GM19468 (cell line): Measurements from ENCODE around the gene IL1RAPL1.

ENCODE experiments used
- ATAC-seq: cut with Tn5 transposase; IDR thresholded peaks from one replicate; pipeline ENCODE4 v1.9.1; 2021; ENCODE audit warnings: mild to moderate bottlenecking, moderate library complexity, moderate number of reproducible peaks; ENCODE audit not compliant: unreplicated experiment; ENCODE audit errors: extremely low read depth

The IL1RAPL1 gene

GRCh38 chrX:29911673-29912072 lies 1324.4 kb downstream of the IL1RAPL1 start:
- ATAC-seq, result no peak

- no peak for ATAC-seq
Observed at GRCh38 chrX:29913647-29914046, 1326.4 kb downstream of the IL1RAPL1 start.

- ATAC-seq, result no peak
Observed at GRCh38 chrX:29922607-29923006, 1335.4 kb downstream of the IL1RAPL1 start.

GRCh38 chrX:29926056-29926455 lies 1338.8 kb downstream of the IL1RAPL1 start:
- no peak for ATAC-seq

GRCh38 chrX:29926659-29927058 lies 1339.4 kb downstream of the IL1RAPL1 start:
- no peak for ATAC-seq

- ATAC-seq, result no peak
Observed at GRCh38 chrX:29935455-29935854, 1348.2 kb downstream of the IL1RAPL1 start.

GRCh38 chrX:29940750-29941149 lies 1353.5 kb downstream of the IL1RAPL1 start:
- no peak for ATAC-seq

- ATAC-seq, result no peak
Observed at GRCh38 chrX:29941287-29941686, 1354.0 kb downstream of the IL1RAPL1 start.

- ATAC-seq, result no peak
Observed at GRCh38 chrX:29947225-29947624, 1360.0 kb downstream of the IL1RAPL1 start.

GRCh38 chrX:29948653-29949052 lies 1361.4 kb downstream of the IL1RAPL1 start:
- ATAC-seq, result no peak

- no peak for ATAC-seq
Observed at GRCh38 chrX:29952016-29952415, 1364.8 kb downstream of the IL1RAPL1 start.

- no peak for ATAC-seq
Observed at GRCh38 chrX:29962061-29962460, 1374.8 kb downstream of the IL1RAPL1 start.

- ATAC-seq, result no peak
Observed at GRCh38 chrX:29965634-29966033, 1378.4 kb downstream of the IL1RAPL1 start.

- ATAC-seq, result no peak
Observed at GRCh38 chrX:29992083-29992482, 1404.8 kb downstream of the IL1RAPL1 start.

- no peak for ATAC-seq
Observed at GRCh38 chrX:30005813-30006212, 1418.6 kb downstream of the IL1RAPL1 start.
